SK-N-MC (cell line): ENCODE measurements around the gene RTN4.

Experiments used
- DNase-seq: peaks from one replicate; pipeline ENCODE4 v3.0.0-alpha.2; 2011; ENCODE audit warnings: low read depth, low spot score
- H3K27ac ChIP-seq: fragments of 200-600 bp; sonication (generic); 2 replicates; pipeline ENCODE4 v1.5.1; 2016; ENCODE audit warnings: mixed run types
- H3K36me3 ChIP-seq: fragments of 200-600 bp; sonication (generic); 2 replicates; pipeline ENCODE4 v1.6.1; 2017; ENCODE audit warnings: antibody characterized with exemption, low read length, mixed read lengths; ENCODE audit not compliant: insufficient read depth
- H3K4me3 ChIP-seq: fragments of 200-600 bp; sonication (generic); 2 replicates; pipeline ENCODE4 v1.5.1; 2016
- H3K9ac ChIP-seq: fragments of 200-600 bp; sonication (generic); 2 replicates; pipeline ENCODE4 v1.8.0; 2017; ENCODE audit warnings: mixed run types, mixed read lengths; ENCODE audit not compliant: insufficient read length
- H3K9me3 ChIP-seq: fragments of 200-600 bp; sonication (generic); 2 replicates; pipeline ENCODE4 v1.6.1; 2017; ENCODE audit warnings: low read depth, mild to moderate bottlenecking, antibody characterized with exemption, low read length, moderate library complexity, mixed read lengths
- EZH2 ChIP-seq: fragments of 200-600 bp; sonication (generic); IDR thresholded peaks from one replicate; pipeline ENCODE4 v1.6.1; 2017; ENCODE audit warnings: antibody characterized with exemption
- FOXP2 ChIP-seq: optimal IDR thresholded peaks from 2 replicates; pipeline ENCODE3; 2011; ENCODE audit warnings: mild to moderate bottlenecking, moderate library complexity; ENCODE audit not compliant: insufficient read depth; ENCODE audit errors: extremely low read length, control extremely low read depth
- POLR2AphosphoS5 ChIP-seq: IDR thresholded peaks from 2 replicates; pipeline ENCODE4 v1.6.1; 2012; ENCODE audit warnings: mild to moderate bottlenecking, low read depth, low read length, borderline replicate concordance

RTN4 gene

DNA sequence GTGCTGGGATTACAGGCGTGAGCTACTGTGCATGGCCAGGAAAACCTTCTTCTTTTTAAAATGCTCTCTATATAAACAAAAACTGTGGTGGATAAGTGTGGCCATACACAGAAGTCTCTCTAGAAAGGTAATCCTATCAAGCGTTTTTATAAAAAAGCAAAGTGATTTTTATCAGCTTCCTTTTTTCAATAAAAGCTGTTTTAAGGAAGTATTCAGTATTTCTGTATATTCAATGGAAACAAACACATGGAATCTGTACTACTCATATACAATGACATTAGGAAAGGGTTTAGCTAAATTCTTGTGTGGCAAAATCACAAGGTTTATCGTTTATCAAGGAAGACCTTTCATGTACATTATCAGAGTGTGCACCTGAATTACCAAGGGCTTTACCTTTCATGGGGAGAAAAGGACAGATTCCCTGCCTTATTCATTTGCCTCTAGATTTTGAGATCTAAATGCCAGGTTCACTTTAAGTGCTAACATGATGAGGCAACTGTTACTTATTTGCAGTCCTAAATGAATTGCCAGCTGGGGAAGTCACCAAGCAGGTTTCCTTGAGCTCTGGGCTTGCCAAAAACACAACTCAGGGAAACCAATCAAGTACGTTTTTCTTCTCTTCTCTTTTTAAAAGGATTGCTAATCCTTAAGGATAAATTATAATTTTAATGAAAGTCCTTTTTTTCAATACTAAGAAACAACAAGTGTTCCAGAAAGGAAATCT lies 70.8 kb downstream of the RTN4 start:
- no peak for TF ChIP-seq FOXP2
- no peak for TF ChIP-seq EZH2
- no peak for TF ChIP-seq POLR2AphosphoS5
- H3K36me3 ChIP-seq: peaks cover 71% of the 10 kb centered on the region
- H3K27ac ChIP-seq: no peak overlapping the region
- no peak for DNase-seq
- no peak overlapping the region for H3K9ac ChIP-seq
- no peak overlapping the region for H3K4me3 ChIP-seq
- H3K9me3 ChIP-seq: no peaks in the 10 kb centered on the region

DNA sequence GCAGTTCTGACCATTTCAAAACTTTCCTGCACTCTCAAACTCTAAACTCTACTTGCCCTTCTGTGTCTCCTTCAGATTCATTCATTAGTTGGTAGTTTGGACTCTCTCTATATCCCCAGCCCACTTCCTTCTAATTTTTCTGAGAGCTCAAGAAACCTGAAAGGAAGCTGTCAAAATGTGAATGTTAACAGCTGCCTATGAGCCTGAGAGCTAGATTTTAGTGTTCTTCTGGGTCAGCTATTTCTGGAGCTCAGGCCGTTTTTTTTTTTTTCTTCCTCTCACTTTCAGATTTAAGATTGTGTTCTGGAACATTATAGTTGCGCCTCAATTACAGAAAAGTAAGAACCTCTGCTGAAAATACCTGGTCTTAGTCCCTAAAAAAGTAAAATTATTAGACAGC lies 73.1 kb downstream of the RTN4 start:
- H3K9ac ChIP-seq: no peak overlapping the region
- no peak for DNase-seq
- no peaks in the 10 kb centered on the region for H3K9me3 ChIP-seq
- H3K4me3 ChIP-seq: no peak overlapping the region
- TF ChIP-seq POLR2AphosphoS5 (no peak), EZH2 (no peak), FOXP2 (no peak)
- peaks cover 70% of the 10 kb centered on the region for H3K36me3 ChIP-seq
- no peak overlapping the region for H3K27ac ChIP-seq

DNA sequence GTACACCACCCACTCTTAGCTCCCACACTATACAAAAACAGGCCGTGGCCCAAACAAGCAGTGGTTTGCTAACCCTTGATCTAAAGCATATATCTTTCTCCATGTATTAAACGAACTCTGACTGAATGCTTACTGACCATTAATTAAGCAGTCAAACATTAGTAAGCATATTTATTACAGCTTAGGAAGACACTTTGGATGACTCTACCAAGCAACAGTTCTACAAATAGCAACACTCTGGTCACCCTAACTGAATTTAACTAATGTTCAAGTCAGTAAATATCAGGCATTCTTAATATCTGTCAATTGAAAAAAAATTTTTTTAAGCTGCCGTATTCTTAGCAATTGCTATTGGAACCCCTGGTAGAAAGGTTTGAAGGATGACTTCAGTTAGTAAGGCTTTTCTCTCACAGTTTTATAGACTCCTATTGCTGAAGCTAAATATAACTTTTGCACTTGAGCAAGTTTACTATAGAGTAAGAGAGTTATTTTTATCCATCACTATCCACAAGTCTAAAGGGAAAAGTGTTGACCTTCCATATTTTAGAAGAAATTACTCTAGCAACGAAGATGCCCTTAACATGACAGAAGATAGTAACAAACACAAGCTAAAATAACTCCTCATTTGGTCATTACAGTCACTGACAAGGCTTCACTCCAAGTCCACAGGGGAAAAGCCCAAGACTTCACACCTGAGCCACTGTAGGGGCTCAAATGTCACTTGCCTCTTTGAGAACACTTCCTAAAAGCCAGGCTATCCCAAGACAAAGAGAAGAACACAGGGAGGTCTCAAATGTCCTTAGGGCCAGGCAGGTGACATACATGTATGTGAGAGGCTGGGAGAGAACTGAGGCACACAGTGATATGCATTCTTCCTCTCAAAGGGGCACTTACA lies 74.4 kb downstream of the RTN4 start:
- TF ChIP-seq POLR2AphosphoS5 (no peak), FOXP2 (no peak), EZH2 (no peak)
- peaks cover 72% of the 10 kb centered on the region for H3K36me3 ChIP-seq
- no peaks in the 10 kb centered on the region for H3K9me3 ChIP-seq
- no peak overlapping the region for H3K9ac ChIP-seq
- DNase-seq: no peak
- no peak overlapping the region for H3K4me3 ChIP-seq
- no peak overlapping the region for H3K27ac ChIP-seq

DNA sequence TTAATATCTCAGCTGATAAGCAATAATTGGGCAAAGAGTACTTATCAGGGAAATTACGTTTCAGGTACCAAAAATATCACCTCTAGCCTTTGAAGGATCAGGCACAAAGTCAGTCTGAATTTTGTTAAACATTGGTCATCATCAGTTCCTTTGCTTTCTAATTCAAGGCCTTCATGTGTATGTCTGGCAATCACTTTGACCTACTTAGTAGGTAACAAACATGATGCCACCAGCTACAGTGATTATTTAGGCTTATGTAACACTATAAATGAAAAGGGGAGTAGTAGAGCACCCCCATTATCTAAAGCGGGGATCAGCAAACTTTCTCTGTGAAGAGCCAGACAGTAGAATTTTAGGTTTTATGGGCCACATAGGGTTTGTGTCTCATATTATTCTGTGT lies 75.1 kb downstream of the RTN4 start:
- peaks cover 75% of the 10 kb centered on the region for H3K36me3 ChIP-seq
- TF ChIP-seq FOXP2: no peak
- TF ChIP-seq EZH2: no peak
- TF ChIP-seq POLR2AphosphoS5: no peak

DNA sequence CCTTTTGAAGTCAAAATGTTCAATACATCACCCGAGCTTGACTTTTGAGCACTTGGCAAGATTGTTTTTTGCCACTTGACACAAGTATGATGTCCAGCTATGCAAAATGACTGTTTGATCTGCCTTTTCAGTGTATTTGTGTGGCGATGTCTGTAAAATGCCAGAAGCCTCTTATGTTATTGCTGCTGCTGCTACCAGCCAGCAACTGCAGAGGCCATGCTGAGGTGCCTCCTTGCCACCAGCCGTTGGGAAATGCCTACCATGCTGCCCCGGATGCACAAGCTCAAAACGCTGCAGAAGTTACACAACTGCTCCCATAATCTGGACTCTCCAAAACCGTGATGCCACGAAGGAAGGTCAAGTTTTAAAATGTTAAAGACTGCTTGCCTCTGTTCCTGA lies 80.3 kb downstream of the RTN4 start:
- Histone ChIP-seq H3K4me3 (no peak overlapping the region), H3K36me3 (peaks cover 38% of the 10 kb centered on the region)
- DNase-seq: no peak

More for the DNA sequence above, 75.1 kb downstream of the RTN4 start:
- Histone ChIP-seq H3K9ac (no peak overlapping the region), H3K27ac (no peak overlapping the region), H3K4me3 (no peak overlapping the region), H3K9me3 (no peaks in the 10 kb centered on the region)
- DNase-seq: no peak

DNA sequence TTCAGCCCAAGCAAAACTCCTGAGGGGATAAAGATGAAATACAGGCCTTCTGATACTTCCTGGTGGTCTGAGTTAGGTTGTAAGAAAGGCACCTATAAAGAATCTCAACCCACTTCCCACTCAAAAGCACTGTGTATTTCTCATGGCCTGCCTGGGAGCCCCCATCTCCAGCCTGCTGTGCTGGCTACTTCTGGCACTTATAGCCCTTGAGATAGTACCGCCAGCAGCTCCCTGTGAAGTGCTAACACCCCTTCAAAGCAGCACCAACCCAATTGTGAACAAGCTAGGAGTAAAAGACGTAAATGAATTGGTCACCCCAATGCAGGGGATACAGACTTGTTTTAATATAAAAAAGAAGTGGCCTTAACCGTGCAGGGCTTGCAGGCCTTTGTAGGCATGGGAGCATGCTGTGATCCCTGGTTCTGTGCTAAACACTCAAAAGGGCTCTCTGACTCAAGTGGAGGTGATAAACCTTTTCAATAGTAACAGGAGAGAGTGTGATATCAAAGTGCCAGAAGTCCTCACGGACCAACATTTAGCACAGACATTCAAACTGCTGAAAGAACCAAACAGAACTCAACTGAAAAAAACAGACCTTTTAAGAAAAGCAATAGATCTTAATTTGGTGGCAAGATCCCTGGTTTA lies 80.8 kb downstream of the RTN4 start:
- Histone ChIP-seq H3K27ac (no peak overlapping the region), H3K36me3 (peaks cover 34% of the 10 kb centered on the region), H3K4me3 (no peak overlapping the region), H3K9me3 (no peaks in the 10 kb centered on the region), H3K9ac (no peak overlapping the region)
- TF ChIP-seq FOXP2 (no peak), EZH2 (no peak), POLR2AphosphoS5 (no peak)
- DNase-seq: no peak

More for the DNA sequence above, 80.3 kb downstream of the RTN4 start:
- Histone ChIP-seq H3K9ac (no peak overlapping the region), H3K9me3 (no peaks in the 10 kb centered on the region), H3K27ac (no peak overlapping the region)
- TF ChIP-seq EZH2 (no peak), POLR2AphosphoS5 (no peak), FOXP2 (no peak)

DNA sequence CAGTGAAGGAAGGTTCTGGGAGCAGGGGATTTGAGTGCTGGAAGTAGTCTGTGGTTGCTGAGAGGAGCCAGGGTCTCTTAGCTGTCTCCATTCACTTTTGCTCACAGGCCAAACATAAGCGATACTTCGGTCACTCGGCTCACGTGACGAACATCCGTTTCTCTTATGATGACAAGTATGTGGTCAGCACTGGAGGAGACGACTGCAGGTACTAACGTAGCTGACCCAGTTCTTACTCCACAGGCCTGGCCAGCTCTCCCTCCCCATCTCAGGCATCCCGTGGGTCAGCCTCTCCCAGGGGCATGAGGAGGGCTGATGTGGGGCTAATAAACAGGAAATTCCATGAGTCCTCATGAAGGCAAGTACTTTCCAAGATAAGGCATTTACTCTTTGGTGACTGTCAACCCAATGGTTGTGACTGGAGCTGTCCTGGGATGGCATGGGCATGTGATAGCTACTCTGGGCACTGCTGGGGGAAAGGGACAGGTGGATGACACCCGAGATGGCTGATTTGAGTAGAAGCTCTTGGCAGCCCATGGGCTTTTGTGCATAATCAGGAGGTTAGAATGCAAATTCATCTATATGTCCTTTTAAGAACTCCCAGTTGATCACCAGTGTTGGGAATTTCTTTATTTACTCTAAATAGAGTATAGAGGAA lies 81.6 kb downstream of the RTN4 start:
- Histone ChIP-seq H3K4me3 (no peak overlapping the region), H3K36me3 (peaks cover 31% of the 10 kb centered on the region), H3K9me3 (no peaks in the 10 kb centered on the region), H3K9ac (no peak overlapping the region), H3K27ac (no peak overlapping the region)
- no peak for DNase-seq
- TF ChIP-seq EZH2: no peak
- no peak for TF ChIP-seq POLR2AphosphoS5
